Activated CD4-positive, alpha-beta T cell treated with anti-CD3 and anti-CD28 coated beads for 1 hour (primary cell): ENCODE results near the gene SLC35F3.
"Not testable (repeated sequence)": the region's sequence is repeated elsewhere in the genome, so short reads cannot be mapped to it uniquely, and the experiment has no call there.

ENCODE experiments used
- DNase-seq: peaks from one replicate; pipeline ENCODE4 v3.0.0-alpha.2; 2020

The SLC35F3 gene

DNA sequence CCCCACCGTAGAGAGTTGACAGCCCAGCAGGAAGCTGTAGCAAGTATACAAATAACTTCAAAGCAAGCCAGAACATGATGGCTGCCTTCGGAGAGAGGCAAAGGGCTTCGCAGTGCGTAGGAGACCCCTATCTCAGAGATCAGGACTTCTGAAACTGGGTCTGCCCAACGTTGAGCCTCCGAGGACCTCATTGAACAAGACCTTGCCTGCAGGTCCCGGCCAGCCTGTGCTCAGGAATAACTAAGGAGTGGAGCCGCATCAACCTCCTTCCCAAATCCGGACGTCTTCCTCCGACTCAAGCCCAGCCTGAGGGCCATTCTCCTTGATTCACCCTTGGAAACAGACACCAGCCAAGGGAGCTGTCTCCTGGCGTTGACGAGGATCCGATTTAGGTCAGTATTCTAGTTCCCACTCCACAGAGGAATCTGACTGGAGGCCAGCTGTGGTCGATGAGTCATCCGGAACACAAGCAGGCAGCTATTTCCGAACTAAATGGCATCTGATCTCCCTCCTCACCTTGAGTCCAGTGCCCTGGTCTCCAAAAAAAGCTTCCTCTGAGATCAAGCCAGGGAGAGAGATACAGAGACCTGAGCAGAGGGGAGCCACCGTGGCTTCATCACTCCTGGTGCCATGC, 302.3 kb downstream of the SLC35F3 start:
- no peak for DNase-seq

DNA sequence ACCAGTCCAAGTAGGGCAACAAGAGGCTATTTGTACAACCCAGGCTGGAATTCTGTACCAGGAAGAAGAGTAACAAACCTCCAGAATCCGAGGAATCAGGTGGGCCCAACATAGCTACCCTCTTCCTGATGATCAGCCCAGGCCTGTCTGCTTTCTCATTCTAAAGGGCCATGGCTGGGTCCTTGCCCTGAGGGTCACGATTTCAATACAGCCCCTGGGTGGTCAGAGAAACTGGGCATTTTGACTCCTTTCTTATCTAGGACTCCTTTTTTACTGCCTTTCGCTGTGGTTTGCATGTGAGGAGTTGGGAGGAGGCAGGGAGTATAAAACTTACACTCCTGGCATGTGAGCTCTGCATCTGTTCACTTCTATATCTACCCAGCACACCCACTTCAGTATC, 303.9 kb downstream of the SLC35F3 start:
- DNase-seq: no peak

DNA sequence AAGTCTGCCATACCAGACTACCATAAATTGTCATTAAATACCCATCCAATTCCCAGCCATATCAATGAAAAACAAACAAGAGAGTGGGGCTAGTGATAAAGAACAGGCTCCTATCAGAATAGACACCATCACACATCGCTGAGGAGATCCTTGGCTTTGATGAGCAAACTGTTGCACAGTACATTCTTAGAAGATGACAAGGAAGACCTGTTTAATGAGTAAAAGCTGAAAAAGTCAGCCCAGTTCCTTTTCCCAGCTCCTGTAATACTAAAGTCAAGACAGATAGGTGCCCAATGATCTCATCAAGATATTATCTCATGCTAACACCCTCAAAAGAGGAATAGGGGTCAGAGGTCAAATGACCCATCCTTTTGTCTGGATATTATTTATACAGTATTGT, 304.3 kb downstream of the SLC35F3 start:
- no peak for DNase-seq

DNA sequence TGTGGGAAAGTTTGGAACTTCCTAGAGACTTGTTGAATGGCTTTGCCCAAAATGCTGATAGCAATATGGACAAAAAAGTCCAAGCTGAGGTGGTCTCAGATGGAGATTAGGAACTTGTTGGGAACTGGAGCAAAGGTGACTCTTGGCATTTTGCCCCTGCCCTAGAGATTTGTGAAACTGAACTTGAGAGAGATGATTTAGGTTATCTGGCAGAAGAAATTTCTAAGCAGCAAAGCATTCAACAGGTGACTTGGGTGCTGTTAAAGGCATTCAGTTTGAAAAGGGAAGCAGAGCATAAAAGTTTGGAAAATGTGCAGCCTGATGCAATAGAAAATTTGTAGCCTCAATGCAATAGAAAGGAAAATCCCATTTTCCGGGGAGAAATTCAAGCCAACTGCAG, 306.0 kb downstream of the SLC35F3 start:
- not testable (repeated sequence) for DNase-seq

DNA sequence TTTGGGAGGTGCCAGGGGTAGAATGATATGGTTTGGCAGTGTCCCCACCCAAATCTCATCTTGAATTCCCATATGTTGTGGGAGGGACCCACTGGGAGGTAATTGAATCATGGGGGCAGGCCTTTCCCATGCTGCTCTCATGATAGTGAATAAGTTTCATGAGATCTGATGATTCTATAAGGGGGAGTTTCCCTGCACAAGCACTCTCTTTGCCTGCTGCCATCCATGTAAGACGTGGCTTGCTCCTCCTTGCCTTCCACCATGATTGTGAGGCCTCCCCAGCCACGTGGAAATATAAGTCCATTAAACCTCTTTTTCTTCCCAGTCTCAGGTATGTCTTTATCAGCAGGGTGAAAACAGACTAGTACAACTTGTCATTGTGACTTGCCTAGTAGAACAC, 307.4 kb downstream of the SLC35F3 start:
- DNase-seq: not testable (repeated sequence)

DNA sequence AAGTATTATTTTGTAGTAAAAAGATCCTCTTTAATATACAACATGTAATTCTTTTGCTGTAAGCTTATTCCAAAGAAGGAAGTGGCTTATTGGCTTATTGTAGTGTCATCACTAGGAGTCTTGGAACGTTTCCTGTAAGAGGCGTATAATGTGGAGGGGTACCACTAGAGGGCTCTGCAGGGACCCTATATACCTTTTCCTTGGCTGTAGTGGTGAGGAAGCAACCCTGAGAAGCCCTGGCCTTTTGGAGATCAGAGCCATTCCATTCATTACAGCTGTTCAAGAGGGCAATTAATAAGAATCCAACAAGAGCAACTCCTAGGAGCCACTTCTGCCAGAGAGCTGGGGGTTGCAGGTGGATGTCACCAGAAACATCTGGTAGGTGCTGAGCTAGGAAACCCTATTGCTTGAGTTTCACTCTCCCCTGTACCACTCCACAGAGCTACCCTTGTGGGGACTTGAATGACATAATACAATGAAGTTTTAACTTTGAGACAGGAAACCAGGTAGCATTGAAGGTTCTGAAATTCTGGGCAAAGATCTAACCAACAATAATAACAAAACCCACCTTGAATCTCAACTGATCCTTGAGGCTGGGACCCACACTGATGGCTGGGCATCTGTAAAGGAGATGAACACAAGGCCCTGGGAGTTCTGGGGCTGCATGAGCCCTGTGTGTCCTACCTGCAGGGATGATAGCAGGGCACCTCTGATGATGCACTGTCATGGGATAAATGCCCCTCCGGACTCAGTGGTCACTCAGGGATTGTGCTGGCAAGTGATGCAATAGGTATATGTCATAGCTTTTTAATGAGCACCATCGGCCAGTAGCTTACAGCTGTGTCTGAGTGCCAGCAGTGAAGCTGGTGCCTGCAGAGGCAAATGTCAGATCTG, 308.5 kb downstream of the SLC35F3 start:
- DNase-seq: no peak

DNA sequence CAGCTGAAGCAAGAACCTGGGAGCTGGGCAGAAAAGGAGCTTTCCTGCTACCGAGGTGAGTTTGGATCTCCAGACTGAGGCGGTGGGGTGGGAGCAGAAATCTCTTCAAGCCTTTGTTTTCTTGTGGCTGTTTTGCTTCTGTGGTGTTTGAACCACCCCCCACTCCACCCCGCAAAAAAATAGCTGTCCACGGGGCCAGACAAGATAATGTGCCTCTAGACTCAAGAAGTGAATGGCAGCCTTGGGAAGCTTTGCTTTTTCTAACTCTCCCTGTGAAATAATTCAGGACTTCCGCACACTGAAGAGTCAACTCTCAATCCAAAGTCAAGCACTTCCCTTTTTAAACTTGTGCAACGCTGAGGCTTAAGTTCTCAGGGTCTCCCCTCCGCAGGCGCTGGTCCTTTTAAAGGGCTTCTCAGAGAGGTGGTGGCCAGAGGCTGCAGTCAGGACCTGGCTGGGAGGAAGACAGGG, 309.2 kb downstream of the SLC35F3 start:
- no peak for DNase-seq

DNA sequence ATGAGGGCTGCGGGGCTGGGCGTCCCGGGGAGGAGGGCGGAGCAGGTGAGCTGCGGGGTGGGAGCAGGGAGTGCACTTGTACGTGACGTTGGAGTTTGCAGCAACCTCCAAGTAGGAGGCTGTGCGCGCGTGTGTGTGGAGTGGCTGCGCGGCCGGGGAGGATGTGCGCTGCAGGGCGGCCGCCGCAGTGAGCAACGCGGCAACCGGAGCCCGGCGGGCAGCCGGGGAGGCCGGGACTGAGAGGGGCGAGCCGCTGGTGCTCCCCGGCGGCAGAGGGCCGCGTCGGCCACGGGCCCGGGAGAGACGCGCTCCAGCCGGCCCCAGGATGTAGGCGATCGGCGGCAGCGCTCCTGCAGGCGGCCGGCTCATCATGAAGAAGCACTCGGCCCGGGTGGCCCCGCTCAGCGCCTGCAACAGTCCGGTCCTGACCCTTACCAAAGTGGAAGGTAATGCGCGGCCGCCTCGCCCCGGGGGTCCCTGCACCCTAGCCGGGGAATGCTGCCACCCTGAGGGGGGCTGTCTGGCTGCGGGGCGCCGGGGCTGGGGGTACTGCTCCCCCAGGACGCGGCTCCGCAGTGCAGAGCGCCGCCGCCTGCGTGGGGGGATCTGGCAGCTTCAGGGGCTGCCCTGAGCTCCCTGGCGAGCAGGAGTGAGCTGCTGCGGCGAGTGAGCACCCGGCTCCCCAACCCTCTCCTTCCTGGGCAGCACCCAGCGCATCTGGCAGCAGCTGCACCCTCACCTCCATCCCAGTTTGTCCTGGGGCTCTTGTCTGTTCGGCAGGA, 309.8 kb downstream of the SLC35F3 start:
- DNase-seq: no peak

DNA sequence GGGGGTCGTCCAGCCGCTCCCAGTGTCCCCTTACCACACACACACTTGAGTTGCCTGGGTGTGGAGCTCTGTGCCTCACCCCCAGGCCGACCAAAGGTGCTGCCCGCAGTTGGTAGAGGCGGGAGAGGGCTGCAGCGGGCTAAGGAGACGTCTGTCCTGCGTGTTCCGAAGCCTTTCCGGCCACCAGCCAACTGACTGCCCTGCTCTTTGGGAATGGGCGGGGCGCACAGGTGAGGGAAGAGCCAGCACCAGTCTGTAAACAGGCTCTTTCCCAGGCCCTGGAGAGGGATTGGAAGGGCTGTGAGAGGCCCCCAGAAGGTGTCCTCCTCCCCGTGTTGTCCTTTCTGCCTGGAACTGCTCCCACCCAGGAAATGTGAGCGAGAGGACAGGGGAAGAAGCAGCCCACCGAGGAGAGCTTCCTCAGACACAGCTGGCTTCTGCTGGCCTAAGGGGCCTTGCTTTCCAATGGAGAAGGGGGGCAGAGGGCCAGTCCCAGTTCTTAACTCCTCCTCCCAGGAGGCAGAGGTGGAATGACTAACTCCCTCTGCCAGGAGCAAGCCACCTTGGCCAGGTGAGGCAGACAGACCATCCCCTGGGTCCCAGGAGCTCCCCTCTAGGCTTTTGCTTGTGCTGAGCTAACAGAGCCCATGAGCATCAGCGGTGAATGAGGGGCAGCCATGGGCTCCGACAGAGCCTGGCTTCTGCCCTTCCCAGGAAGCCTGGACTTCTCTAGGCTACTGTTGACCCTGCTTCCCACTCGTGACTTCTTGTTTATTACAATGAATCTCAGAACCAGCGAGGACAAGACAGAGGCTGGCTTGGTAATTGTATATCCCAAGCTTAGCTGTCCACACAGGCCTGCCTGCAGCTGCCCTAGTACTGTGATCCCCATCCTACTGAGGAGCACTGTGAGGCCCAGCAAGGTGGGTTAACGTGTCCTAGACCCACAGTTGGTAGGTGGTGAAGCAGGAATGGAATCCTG, 310.7 kb downstream of the SLC35F3 start:
- no peak for DNase-seq

DNA sequence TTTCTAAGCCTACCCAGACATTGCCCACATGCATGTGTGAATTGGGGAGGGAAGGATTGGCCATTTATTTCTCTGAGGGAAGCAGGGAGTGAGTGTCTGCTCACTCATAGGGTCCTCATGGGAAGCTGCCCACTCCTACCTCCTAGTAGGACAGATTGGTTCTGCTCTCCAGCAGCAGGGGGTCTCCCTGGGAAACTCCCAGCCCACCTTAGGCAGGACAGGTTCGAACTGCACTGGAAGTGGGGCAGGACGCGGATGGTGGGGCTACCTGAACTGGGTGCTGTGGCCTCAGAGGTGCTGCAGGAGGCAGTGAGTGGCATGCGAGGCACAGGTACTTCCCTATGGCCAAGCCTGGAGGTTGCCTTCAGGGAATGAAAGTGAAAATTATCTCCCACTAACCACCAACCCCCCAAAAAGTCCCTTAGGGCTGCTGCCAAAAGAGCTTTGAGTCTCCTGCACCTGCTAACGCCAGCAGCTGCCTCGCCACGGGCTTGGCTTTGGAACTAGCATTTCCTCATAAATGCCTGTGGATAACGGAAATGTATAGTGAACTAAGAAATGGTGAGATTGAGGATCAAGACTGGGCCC, 311.7 kb downstream of the SLC35F3 start:
- DNase-seq: no peak

DNA sequence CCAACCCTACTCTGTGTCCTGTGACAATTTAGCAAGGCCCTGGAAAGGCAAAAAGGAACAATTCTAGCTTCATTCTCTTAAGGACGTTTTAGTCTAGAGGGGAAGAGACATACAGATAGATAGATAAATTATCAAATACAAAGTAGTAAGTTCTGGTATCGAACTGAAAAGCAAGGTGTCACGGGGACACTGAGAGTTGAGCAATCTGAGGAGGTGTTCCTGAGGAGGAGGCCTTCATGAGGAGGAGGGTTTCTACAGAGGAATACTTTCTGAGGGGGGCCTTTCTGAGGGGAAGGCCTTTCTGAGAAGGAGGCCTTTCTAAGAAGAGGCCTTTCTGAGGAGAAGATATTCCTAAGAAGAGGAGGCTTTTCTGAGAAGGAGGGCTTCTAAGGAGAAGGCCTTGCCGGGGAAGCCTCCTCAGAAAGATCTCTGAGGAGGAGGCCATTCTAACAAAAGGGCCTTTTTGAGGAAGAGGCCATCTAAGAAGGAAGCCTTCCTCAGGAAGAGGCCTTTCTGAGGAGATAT, 312.9 kb downstream of the SLC35F3 start:
- no peak for DNase-seq

DNA sequence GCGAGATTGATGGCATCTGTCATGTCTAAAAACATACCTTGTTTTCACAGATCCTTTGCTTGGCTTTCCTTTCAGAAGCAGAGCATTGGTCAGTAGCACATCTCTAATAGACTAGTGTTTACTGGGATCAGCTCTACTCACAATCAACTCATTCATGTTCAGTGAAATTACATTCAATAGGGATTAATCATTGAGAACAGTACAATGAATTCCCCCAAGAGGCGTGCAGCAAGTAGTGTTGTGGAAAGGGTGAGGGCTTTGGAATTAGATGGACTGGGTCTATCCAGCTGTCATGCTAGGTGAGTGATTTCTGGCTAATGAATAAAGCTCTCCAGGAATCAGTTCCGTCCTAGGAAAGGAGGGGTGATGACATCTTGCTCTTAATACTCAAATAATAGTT, 313.6 kb downstream of the SLC35F3 start:
- no peak for DNase-seq

DNA sequence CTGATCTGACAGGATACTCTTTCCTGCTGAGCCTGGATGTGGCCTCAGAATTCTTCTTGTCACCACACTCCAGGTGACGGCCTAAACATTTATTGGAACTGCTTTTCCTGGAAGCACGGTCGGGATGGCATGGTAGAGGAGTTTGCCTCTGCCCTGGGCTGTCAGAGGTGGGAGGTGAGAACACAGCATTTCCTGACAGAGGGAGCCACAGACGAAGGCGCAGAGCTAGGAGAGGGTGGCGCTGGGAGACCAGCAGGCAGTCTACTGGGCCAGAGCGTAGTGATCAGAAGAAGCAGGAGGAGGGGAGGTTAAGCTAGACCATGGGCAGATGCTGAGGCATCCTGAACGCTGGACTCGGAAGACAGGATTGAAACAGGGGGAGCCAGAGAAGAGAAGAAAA, 315.2 kb downstream of the SLC35F3 start:
- no peak for DNase-seq

DNA sequence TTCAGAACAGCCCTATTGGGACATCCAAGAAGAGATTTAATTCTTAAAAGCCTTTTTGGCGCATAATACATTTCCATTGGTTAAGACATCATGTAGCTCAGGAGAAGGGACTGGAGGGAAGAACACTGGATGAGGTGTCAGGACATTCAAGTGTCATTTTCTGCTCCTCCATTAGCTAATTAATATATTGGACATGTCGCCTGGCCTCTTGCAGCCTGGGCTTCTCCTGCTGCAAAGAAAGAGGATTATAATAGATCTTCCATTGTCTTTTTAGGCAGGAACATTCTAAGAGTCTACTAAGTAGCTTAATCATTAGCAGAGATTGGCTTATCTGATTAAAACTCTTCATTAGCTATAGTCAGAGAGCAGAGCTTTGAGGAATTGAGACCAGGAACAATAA, 317.1 kb downstream of the SLC35F3 start:
- DNase-seq: no peak

DNA sequence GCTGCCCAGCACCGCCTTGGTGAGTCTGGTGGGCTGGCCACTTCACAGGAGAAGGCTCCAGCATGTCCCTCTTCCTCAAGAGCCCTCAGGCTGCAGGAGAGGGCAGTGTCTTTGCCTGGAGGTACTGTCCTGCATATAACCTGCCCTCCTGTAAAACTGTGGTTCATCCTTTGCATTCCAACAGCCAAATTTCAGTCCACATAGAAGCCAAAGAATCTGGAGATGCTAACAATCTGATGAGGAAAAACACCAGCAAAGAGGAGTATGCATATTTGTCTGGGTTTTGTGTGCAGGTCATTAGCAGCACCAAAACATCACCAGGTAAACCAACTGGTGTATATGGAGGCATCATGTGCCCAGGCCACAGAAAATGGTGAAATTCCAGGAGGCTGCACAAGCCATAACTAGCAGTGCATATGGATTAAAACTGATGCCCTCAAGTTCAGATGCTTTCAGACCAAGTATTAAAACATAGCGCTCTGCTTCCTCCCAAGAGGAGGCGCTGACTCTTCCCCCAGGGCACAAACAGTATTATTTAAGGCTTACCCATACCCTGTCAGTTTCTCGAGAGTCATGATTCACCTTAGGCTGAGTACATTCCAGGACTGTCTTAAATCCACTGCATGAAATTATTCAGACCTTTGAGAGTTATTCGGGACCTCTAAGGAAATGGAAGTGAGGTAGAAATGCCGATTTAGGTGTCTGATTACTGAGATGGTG, 318.2 kb downstream of the SLC35F3 start:
- no peak for DNase-seq

DNA sequence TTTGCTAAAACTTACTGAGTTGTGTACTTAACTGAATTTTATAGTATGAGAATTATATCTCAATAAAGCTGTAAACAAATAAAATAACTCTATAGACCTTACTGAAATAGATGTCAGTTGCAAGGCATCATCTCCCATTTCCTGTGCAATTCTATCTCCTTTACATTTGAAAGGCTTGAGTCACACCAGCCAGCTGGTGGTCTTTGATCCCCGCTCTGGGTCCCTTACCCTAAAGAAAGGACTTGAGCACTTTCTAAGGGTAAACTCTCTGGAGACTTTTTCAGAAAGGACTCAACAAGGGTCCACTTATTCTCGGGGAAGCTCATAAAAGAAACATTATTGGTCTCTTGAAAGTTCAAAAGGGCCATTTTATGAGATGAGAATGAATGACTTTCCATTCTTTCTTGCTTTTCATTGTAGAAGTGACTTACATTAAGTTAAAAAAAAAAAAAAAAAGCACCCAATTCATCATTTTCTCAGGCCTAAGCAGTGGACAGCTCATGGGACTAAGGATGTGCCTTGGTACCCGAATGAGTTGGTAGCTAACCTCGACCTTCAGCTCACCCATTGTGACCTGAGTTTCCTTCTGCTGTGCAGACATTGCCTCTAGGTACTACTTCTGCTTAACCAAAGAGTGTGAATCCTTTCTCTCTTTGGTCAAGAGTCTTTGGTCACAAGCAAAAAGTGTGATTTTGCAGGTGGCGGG, 321.8 kb downstream of the SLC35F3 start:
- no peak for DNase-seq

DNA sequence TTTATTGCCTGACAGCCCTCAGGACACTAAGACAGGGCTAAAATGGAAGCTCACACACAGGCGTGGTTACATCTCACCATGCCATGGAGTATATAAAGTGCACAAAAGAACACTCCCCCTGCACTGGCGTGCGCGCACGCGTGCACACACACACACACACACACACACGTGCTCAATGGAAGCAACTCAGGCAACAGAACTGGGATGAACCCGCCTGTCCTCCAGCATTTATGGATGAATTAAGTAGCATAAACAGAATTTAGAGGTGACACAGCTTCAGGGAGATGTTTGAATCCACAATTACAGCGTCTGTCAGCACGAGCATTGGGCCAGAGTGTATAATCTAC, 322.3 kb downstream of the SLC35F3 start:
- DNase-seq: no peak

DNA sequence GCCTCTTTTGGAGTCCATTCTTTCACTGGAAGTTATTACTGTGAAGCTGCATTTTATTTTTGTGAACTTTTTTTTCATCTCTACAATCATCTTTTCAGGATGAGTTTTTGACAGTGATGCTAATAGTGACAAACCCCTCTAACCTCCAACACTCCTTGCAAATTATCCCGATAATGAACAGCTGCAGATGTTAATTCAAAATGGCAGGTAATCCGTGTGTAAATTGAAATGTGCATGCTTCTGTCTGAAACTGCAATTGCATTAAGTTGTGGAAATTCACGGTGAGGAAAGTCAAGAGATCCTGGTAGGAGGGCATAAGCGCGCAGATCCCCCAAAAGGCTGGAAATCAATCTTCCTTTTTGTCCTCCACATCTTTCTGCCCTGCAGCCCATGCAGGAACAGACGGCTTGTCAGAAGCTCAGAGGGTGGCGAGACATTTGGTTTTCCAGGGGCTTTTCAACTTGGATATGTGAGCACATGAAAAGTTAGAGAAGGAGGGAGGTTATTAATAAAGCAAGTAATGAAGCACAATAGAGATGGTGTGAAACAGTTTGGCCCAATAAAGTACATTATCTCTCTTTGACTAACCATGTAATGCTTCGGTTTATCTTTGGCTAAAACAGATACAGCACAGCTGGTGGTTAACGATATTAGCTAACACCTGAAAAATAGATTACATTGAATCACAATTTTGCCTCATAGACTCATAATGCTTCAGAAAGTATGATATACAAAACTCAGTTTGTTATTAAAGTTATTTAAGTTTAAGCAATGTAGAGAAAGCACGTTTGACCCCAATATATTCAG, 325.3 kb downstream of the SLC35F3 start:
- DNase-seq: no peak

DNA sequence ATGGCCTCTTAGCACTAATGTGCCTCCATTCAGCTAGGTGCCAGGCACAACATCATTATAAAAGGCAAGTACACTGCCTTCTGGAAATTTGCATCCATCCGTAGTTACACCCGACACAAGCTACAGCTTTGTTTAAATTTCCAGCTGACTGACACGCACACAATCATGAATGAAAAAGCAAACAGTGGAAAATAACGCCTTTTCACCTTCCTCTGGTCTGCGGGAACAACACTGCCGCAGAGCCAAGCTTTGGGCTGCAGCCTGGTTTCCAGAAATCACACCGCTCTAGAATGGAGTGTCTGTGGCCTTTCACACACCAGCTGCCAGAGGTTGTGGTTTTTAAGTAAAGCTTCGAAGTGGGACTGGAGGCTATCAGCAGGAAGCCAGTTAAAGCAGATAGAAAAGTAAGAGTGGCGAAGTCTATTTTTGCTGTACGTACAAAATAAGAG, 326.0 kb downstream of the SLC35F3 start:
- DNase-seq: no peak
